Measurements from ENCODE around the gene RTN3.

RTN3 gene

GRCh38 chr11:63745304-63746170 is 64.2 kb downstream of the RTN3 start:
- no peak for DNase-seq

- no peak for DNase-seq
Observed at GRCh38 chr11:63747011-63747410, 65.7 kb downstream of the RTN3 start.

- no peak for DNase-seq
Observed at GRCh38 chr11:63749624-63750023, 68.3 kb downstream of the RTN3 start.

GRCh38 chr11:63756919-63757761 is 75.8 kb downstream of the RTN3 start:
- no peak for DNase-seq

GRCh38 chr11:63760487-63761079 is 79.3 kb downstream of the RTN3 start:
- no peak for DNase-seq

GRCh38 chr11:63761188-63761587 is 79.9 kb downstream of the RTN3 start:
- DNase-seq: no peak

GRCh38 chr11:63761931-63762653 is 80.8 kb downstream of the RTN3 start:
- DNase-seq: no peak

- no peak for DNase-seq
Observed at GRCh38 chr11:63762654-63763495, 81.6 kb downstream of the RTN3 start.

GRCh38 chr11:63763496-63764339 is 82.4 kb downstream of the RTN3 start:
- no peak for DNase-seq

- DNase-seq: no peak
Observed at GRCh38 chr11:63764340-63764678, 83.0 kb downstream of the RTN3 start.

- DNase-seq: no peak
Observed at GRCh38 chr11:63764679-63765647, 83.7 kb downstream of the RTN3 start.

- no peak for DNase-seq
Observed at GRCh38 chr11:63765688-63766241, 84.5 kb downstream of the RTN3 start.

GRCh38 chr11:63766531-63767235 is 85.4 kb downstream of the RTN3 start:
- DNase-seq: no peak

GRCh38 chr11:63767267-63767564 is 85.9 kb downstream of the RTN3 start:
- no peak for DNase-seq

- peak; percentile 50 for DNase-seq
Observed at GRCh38 chr11:63767565-63768236, 86.4 kb downstream of the RTN3 start.

GRCh38 chr11:63768237-63769041 is 87.1 kb downstream of the RTN3 start, which contains the start of gene ZFTA:
Gene ZFTA, minus strand, starts transcription at chr11:63768775. Its CDS starts 153 bp downstream, at chr11:63768622.
- peak; percentile 24 for DNase-seq

GRCh38 chr11:63769042-63769713 is 87.9 kb downstream of the RTN3 start:
- no peak for DNase-seq
